NCI-H2227 treated with DMSO at 0.1 percent for 48 hours (cell line): Measurements from ENCODE around the gene TRAM2.

Experiments used
- DNase-seq: peaks from one replicate; lab custom pipeline; 2025; lab: John Stamatoyannopoulos, UW

Gene TRAM2

GRCh38 chr6:52509281-52510212 lies 67.3 kb downstream of the TRAM2 start:
- DNase-seq = no peak

GRCh38 chr6:52508261-52508739 lies 68.6 kb downstream of the TRAM2 start:
- no peak for DNase-seq

GRCh38 chr6:52507557-52508260 lies 69.2 kb downstream of the TRAM2 start:
- DNase-seq = no peak

GRCh38 chr6:52506476-52506875 lies 70.4 kb downstream of the TRAM2 start:
- DNase-seq = no peak

GRCh38 chr6:52505726-52506409 lies 71.0 kb downstream of the TRAM2 start:
- no peak for DNase-seq

- DNase-seq = no peak
Observed at GRCh38 chr6:52504782-52505136, 72.1 kb downstream of the TRAM2 start.

- DNase-seq = no peak
Observed at GRCh38 chr6:52503851-52504781, 72.7 kb downstream of the TRAM2 start.

- DNase-seq = no peak
Observed at GRCh38 chr6:52503323-52503747, 73.5 kb downstream of the TRAM2 start.

- DNase-seq = no peak
Observed at GRCh38 chr6:52502306-52503029, 74.4 kb downstream of the TRAM2 start.

GRCh38 chr6:52500238-52501129 lies 76.4 kb downstream of the TRAM2 start:
- no peak for DNase-seq

GRCh38 chr6:52499681-52500236 lies 77.1 kb downstream of the TRAM2 start:
- DNase-seq = no peak

- no peak for DNase-seq
Observed at GRCh38 chr6:52499026-52499425, 77.8 kb downstream of the TRAM2 start.

- DNase-seq = no peak
Observed at GRCh38 chr6:52498538-52499017, 78.3 kb downstream of the TRAM2 start.

- no peak for DNase-seq
Observed at GRCh38 chr6:52497652-52498408, 79.0 kb downstream of the TRAM2 start.

GRCh38 chr6:52496631-52497030 lies 80.2 kb downstream of the TRAM2 start:
- no peak for DNase-seq

GRCh38 chr6:52495922-52496321 lies 80.9 kb downstream of the TRAM2 start:
- DNase-seq = no peak

- no peak for DNase-seq
Observed at GRCh38 chr6:52494298-52495072, 82.4 kb downstream of the TRAM2 start.

GRCh38 chr6:52493669-52494068 lies 83.2 kb downstream of the TRAM2 start:
- no peak for DNase-seq
